Brain microvascular endothelial cell (primary cell): ENCODE measurements around the gene CARD10.

ENCODE experiments used
- DNase-seq: peaks from one replicate; pipeline ENCODE4 v3.0.0-alpha.2; 2020
- H3K27ac ChIP-seq: fragments of 250-450 bp; sonication (Bioruptor Pico); 2 replicates; pipeline ENCODE4 v1.5.1; 2020; ENCODE audit warnings: mild to moderate bottlenecking, moderate library complexity
- H3K27me3 ChIP-seq: fragments of 250-450 bp; sonication (Bioruptor Pico); replicated peaks from 2 replicates; pipeline ENCODE4 v1.5.1; 2020; ENCODE audit warnings: mild to moderate bottlenecking
- H3K36me3 ChIP-seq: fragments of 250-450 bp; sonication (Bioruptor Pico); replicated peaks from 2 replicates; pipeline ENCODE4 v1.5.1; 2020; ENCODE audit warnings: mild to moderate bottlenecking
- H3K4me3 ChIP-seq: 2 replicates; pipeline ENCODE4 v1.5.1; 2011; ENCODE audit warnings: low read depth, mild to moderate bottlenecking, control low read depth, low read length, moderate library complexity
- in situ Hi-C: cut with HindIII; loops from 2 replicates; pipeline ENCODE4 v1.10.0; 2017; ENCODE audit warnings: low sequenced_read_pairs, low pct_ligation_motif_present
- TF ChIP-seq, protein P1 (sequence below): IDR thresholded peaks from 2 replicates; pipeline ENCODE4 v1.5.1; 2011; ENCODE audit warnings: low read depth, mild to moderate bottlenecking, moderate library complexity, low read length, control low read depth, inconsistent platforms; ENCODE audit errors: missing control alignments

CARD10 gene

DNA sequence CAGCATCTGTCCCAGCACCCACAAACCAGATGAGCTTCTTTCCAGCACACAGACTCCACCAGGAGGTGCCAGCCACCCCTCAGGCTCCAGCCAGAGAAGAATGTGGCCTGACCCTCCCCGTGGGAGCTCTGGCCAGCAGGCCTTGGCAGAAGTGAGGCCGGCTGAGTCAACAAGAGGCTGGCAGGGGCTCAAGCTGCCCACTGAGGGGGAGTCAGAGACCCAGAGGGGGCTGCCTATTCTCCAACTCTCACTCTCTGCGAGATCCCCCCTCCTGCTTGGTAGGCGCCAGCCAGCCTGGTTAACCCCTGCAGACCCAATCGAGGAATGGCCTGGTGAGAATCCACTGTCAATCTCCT lies 30.5 kb upstream of the CARD10 start:
- no peaks in the 10 kb centered on the region for H3K27me3 ChIP-seq
- H3K27ac ChIP-seq = no peak overlapping the region
- no peaks in the 10 kb centered on the region for H3K36me3 ChIP-seq
- H3K4me3 ChIP-seq = no peak overlapping the region
- TF ChIP-seq, protein P1, sequence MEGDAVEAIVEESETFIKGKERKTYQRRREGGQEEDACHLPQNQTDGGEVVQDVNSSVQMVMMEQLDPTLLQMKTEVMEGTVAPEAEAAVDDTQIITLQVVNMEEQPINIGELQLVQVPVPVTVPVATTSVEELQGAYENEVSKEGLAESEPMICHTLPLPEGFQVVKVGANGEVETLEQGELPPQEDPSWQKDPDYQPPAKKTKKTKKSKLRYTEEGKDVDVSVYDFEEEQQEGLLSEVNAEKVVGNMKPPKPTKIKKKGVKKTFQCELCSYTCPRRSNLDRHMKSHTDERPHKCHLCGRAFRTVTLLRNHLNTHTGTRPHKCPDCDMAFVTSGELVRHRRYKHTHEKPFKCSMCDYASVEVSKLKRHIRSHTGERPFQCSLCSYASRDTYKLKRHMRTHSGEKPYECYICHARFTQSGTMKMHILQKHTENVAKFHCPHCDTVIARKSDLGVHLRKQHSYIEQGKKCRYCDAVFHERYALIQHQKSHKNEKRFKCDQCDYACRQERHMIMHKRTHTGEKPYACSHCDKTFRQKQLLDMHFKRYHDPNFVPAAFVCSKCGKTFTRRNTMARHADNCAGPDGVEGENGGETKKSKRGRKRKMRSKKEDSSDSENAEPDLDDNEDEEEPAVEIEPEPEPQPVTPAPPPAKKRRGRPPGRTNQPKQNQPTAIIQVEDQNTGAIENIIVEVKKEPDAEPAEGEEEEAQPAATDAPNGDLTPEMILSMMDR = peak; percentile 51
- no peak for DNase-seq
- in situ Hi-C loops = no loop called here

DNA sequence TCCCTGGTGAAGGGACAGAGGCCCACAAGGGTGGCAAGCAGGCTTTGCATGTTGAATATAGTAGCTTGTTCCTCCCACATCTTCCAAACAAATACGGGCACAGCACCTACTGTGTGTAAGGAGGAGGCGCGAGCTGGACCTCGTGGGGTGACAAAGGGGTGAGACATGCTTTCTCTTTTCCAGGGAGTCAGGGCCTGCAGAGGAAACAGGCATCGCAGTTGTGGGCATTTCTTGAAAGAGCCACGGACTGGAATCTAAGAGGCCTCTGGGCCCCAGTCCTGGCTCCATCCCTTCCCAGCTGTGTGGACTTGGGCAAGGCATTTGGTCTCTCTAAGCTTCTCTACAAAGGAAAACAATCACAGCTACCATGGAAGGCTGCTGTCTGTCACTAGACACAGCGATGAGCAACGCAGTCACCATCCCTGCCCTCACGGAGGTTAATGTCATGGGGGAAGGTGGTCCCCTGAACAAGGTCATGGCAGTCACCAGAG lies 28.1 kb upstream of the CARD10 start:
- TF ChIP-seq, protein P1 = no peak
- Histone ChIP-seq H3K27ac (no peak overlapping the region), H3K27me3 (no peaks in the 10 kb centered on the region), H3K36me3 (no peaks in the 10 kb centered on the region), H3K4me3 (no peak overlapping the region)
- in situ Hi-C loops = no loop called here
- no peak for DNase-seq

DNA sequence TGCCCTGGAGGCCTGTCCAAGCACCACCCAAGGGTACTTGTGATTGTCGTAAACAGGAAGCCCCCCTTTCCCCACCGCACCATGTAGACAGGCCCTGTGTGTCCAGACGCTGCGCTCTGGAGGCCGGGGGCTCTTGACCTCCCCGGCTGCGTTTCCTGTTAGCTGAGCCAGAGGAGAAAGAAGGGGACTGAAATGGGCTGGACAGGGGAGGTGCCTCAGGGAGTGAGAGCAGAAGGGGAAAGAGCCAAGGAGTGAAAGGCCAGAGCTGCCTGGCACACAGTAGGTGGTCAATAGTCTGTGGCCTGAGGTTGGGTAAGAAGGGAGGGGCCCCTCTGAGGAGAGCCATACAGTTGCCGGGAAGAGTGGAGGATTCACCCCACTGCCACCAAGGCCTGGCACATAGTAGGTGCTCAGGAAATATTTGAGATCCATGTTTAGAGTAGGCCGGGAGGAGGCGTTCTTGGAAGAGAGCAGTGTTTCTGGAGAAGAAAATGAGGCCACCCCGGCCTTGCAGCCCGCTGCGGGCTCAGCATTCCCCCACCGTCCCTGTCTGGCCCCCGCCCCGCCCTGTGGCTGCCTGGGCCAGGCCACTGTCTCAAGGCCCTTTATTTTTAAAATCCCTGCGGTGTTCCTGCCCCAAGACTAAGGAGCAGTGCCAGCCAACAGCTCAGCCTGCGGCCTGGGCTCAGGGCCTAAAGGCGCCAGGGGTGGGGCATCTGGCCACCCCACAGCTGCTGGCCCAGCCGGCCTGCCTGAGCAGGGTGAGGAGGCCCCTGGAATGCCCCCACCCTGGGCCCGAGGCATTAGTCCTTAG lies 27.4 kb upstream of the CARD10 start:
- H3K27me3 ChIP-seq = no peaks in the 10 kb centered on the region
- H3K36me3 ChIP-seq = no peaks in the 10 kb centered on the region
- TF ChIP-seq, protein P1 = peak; percentile 23
- in situ Hi-C loops = no loop called here
- no peak overlapping the region for H3K4me3 ChIP-seq
- peak overlapping the region; percentile 65 for H3K27ac ChIP-seq
- DNase-seq = no peak

DNA sequence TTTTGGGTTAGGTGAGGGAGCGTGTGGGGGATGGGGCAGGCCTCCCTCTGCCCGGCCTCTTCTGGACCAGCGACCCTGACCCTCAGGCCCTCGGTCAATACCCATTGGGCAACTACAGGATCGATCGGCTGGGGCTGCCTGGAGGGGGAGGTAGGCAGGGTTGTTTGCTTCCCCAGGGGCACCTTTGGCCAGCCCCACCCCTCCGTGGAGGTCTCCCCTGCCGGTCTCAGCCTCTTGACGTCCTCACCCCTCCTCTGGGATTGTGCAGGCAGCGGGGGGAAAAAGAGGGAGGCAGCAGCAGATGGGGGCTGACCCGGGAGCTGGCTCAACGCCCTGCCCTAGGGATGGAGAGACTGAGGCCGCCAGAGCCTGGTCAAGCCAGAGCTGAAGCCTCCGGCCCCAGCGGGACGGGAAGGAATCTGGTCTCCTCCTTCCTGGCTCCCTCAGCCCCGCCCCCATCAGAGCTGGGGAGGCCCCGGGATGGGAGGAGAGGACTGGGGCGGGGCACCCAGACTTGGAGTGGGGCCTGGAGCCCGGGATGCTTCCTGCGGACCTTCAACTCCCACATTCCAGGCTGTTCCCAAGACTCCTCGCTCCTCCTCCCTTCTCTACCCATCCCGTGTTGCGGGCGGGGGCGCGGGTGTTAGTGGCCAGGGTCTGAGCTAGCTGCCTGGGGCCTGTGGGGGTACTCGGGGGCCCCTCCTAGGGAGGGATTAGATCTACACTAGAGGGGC lies 26.7 kb upstream of the CARD10 start:
- in situ Hi-C loops = no loop called here
- no peaks in the 10 kb centered on the region for H3K27me3 ChIP-seq
- TF ChIP-seq, protein P1 = no peak
- DNase-seq = peak; percentile 83
- no peaks in the 10 kb centered on the region for H3K36me3 ChIP-seq
- peak overlapping the region; percentile 65 for H3K27ac ChIP-seq
- peak overlapping the region; percentile 40 for H3K4me3 ChIP-seq

DNA sequence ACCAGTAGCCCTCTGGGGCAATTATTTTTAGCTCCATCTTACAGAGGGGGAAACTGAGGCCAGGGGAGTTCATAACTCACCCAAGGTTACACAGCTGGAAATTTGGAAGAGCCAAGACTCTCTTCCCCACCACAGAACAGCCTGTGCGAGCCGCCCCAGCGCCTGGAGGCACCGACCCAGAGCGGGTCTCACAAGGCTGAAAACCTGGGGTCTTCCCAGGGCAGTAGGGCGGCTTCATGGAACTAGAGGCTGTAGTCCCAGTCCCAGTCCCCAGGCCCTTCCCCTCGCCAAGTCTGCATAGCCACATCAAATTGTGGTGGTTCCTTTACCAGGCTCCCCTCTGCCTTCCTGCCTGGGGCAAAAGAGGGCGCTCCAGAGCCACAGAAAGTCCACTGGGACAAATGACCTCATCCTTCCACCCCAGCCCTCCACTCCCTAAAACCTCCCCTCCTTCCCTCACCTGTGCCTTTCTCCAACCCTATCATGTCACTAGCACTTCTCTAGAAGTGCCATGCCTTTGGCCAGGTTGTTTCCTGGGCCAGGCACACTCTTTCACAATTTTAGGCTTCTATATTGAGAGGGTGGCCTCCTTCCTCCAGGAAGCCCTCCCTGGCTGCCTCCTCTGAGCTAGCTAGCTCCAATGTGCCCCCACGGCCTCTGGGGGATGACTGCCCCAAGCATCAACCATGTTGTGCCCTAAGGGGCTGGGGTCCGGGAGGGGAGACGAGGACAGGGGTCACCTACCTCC lies 25.9 kb upstream of the CARD10 start:
- H3K36me3 ChIP-seq = no peaks in the 10 kb centered on the region
- peak overlapping the region; percentile 65 for H3K27ac ChIP-seq
- DNase-seq = peak; percentile 54
- no peaks in the 10 kb centered on the region for H3K27me3 ChIP-seq
- TF ChIP-seq, protein P1 = peak; percentile 94
- in situ Hi-C loops = no loop called here
- peak overlapping the region; percentile 40 for H3K4me3 ChIP-seq
